ENCODE measurements around the gene MLXIP. TPM values are rescaled to one million over a fixed set of nuclear protein-coding genes. Genes with fewer than 3 reads are reported as not detected.

Gene MLXIP
- total and polyA plus RNA-seq, 2 of the 13 experiments (the other 11 are each of a cell fraction or from before 2014, with no cell fraction given): 5.3 to 6.7 TPM

GRCh38 chr12:122062832-122063693, 15.5 kb upstream of the MLXIP start (continued):
- TF ChIP-seq THAP7 (CRISPR knock-in tag; IDR thresholded peaks at IDR 0.05) (no peak), ZFY (CRISPR knock-in tag; IDR thresholded peaks at IDR 0.05) (peak; percentile 61; the same call in 1 of the 2 replicates), ZNF335 (CRISPR knock-in tag; IDR thresholded peaks at IDR 0.05) (no peak; the same call in 1 of the 2 replicates), SMAD1 (CRISPR knock-in tag; IDR thresholded peaks at IDR 0.05; ENCODE audit: borderline replicate concordance, low read depth) (no peak), EED (CRISPR knock-in tag; IDR thresholded peaks at IDR 0.05) (no peak), ETV6 (CRISPR knock-in tag; conservative IDR thresholded peaks at IDR 0.05) (no peak), TAF1 (CRISPR knock-in tag; IDR thresholded peaks at IDR 0.05) (peak; percentile 34; the same call in 1 of the 2 replicates), TFAP4 (IDR thresholded peaks at IDR 0.05; ENCODE audit: borderline replicate concordance, low read depth) (peak; percentile 18; the same call in 1 of the 2 replicates), ZFP62 (CRISPR knock-in tag; IDR thresholded peaks at IDR 0.05) (no peak), ZFP36L2 (CRISPR knock-in tag; IDR thresholded peaks at IDR 0.05) (no peak), ZNF580 (CRISPR knock-in tag; IDR thresholded peaks at IDR 0.05; ENCODE audit: borderline replicate concordance, low read depth) (no peak), ZNF101 (CRISPR knock-in tag; IDR thresholded peaks at IDR 0.05; ENCODE audit: borderline replicate concordance, low read depth) (no peak), SPEN (CRISPR knock-in tag; IDR thresholded peaks at IDR 0.05; ENCODE audit: low read depth) (no peak; the same call in 1 of the 2 replicates), ZNF75D (CRISPR knock-in tag; IDR thresholded peaks at IDR 0.05; ENCODE audit: borderline replicate concordance) (no peak), ZFP91 (CRISPR knock-in tag; IDR thresholded peaks at IDR 0.05; ENCODE audit: borderline replicate concordance) (peak; percentile 50; the same call in 1 of the 2 replicates), PLRG1 (conservative IDR thresholded peaks at IDR 0.05) (no peak), CSRNP2 (CRISPR knock-in tag; conservative IDR thresholded peaks at IDR 0.05; ENCODE audit: low read depth) (no peak), ZNF576 (CRISPR knock-in tag; IDR thresholded peaks at IDR 0.05) (no peak), DNMT1 (CRISPR knock-in tag; IDR thresholded peaks at IDR 0.05) (no peak), DDIT3 (CRISPR knock-in tag; IDR thresholded peaks at IDR 0.05) (no peak), NKX3-1 (CRISPR knock-in tag; IDR thresholded peaks at IDR 0.05) (no peak), TGIF2 (CRISPR knock-in tag; IDR thresholded peaks at IDR 0.05) (peak; percentile 45; the same call in 1 of the 2 replicates), EP300 (IDR thresholded peaks at IDR 0.05; ENCODE audit: low read depth in 2 of 2, low read length in 2 of 2) (no peak; a peak in 1 of 4 replicates), EP300 (CRISPR knock-in tag; IDR thresholded peaks at IDR 0.05; ENCODE audit: borderline replicate concordance) (no peak), KAT8 (CRISPR knock-in tag; IDR thresholded peaks at IDR 0.05) (no peak)
